ENCODE results near the gene EHMT2.

The EHMT2 gene

GRCh38 chr6:31920811-31921210 lies 23.3 kb upstream of the EHMT2 start:
- H3K27me3 Mint-ChIP-seq (ENCODE audit: low read depth, poor library complexity): peaks cover 7% of the 10 kb centered on the region
- H3K36me3 Mint-ChIP-seq (ENCODE audit: low read depth): no peaks in the 10 kb centered on the region
- H3K27ac Mint-ChIP-seq: no peak overlapping the region
- peaks cover 4% of the 10 kb centered on the region for H3K4me1 Mint-ChIP-seq
- TF ChIP-seq, protein P1, sequence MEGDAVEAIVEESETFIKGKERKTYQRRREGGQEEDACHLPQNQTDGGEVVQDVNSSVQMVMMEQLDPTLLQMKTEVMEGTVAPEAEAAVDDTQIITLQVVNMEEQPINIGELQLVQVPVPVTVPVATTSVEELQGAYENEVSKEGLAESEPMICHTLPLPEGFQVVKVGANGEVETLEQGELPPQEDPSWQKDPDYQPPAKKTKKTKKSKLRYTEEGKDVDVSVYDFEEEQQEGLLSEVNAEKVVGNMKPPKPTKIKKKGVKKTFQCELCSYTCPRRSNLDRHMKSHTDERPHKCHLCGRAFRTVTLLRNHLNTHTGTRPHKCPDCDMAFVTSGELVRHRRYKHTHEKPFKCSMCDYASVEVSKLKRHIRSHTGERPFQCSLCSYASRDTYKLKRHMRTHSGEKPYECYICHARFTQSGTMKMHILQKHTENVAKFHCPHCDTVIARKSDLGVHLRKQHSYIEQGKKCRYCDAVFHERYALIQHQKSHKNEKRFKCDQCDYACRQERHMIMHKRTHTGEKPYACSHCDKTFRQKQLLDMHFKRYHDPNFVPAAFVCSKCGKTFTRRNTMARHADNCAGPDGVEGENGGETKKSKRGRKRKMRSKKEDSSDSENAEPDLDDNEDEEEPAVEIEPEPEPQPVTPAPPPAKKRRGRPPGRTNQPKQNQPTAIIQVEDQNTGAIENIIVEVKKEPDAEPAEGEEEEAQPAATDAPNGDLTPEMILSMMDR (IDR thresholded peaks at IDR 0.05): no peak
- H3K4me3 Mint-ChIP-seq: no peak overlapping the region
- H3K9me3 Mint-ChIP-seq: no peaks in the 10 kb centered on the region
- DNase-seq: no peak

GRCh38 chr6:31919624-31920303 lies 22.3 kb upstream of the EHMT2 start:
- H3K4me1 Mint-ChIP-seq: peaks cover 6% of the 10 kb centered on the region
- peaks cover 4% of the 10 kb centered on the region for H3K27me3 Mint-ChIP-seq (ENCODE audit: low read depth, poor library complexity)
- TF ChIP-seq, protein P1 (IDR thresholded peaks at IDR 0.05): no peak
- H3K4me3 Mint-ChIP-seq: no peak overlapping the region
- no peak overlapping the region for H3K27ac Mint-ChIP-seq
- DNase-seq: no peak
- H3K36me3 Mint-ChIP-seq (ENCODE audit: low read depth): no peaks in the 10 kb centered on the region
- peaks cover 6% of the 10 kb centered on the region for H3K9me3 Mint-ChIP-seq

GRCh38 chr6:31918069-31918720 lies 20.7 kb upstream of the EHMT2 start:
- Mint-ChIP-seq H3K9me3 (peaks cover 6% of the 10 kb centered on the region), H3K4me1 (peaks cover 6% of the 10 kb centered on the region), H3K27ac (no peak overlapping the region), H3K4me3 (no peak overlapping the region), H3K36me3 (ENCODE audit: low read depth) (no peaks in the 10 kb centered on the region), H3K27me3 (ENCODE audit: low read depth, poor library complexity) (peaks cover 4% of the 10 kb centered on the region)
- DNase-seq: no peak
- TF ChIP-seq, protein P1 (IDR thresholded peaks at IDR 0.05): no peak

DNA sequence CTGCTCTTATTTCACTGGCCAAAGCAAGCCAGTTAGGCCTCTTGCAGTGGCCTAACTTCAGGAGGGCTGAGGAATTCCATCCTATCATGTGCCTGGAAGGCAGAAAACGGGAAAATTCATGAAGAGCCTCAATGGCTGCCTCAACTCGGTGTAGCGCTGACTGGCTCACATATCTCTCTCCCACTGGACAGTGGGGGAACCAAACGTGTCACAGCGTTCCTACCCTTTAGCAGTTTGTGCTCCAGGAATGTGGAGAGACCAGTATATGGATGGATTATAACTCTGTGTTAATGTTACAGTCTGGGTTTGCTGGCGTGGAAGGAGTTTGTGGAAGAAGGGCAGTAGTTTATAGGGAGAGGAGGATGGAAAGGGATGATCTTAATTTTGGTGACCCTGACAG lies 18.3 kb upstream of the EHMT2 start:
- Mint-ChIP-seq H3K4me3 (no peak overlapping the region), H3K9me3 (peaks cover 6% of the 10 kb centered on the region), H3K36me3 (ENCODE audit: low read depth) (no peaks in the 10 kb centered on the region), H3K4me1 (peaks cover 12% of the 10 kb centered on the region), H3K27ac (no peak overlapping the region), H3K27me3 (ENCODE audit: low read depth, poor library complexity) (no peaks in the 10 kb centered on the region)
- DNase-seq: no peak
- TF ChIP-seq, protein P1 (IDR thresholded peaks at IDR 0.05): no peak

DNA sequence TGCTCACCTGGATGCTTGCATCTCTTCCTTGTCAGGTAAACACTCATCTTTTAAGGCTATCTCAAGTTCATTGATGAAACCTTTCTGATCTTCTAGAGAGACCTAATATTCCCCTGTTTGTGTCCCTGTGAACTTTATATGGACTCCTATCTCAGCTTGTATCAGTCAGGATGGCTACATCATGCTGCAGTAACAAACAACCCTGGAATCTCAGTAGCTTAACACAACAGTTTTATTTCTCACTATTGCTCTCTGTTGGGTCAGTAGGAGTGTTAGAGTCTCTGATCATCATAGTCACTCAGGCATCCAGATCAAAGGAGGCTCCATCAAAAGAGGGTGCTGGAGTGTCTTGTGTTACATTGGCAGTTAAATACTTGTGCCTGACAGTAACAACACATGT lies 17.9 kb upstream of the EHMT2 start:
- H3K36me3 Mint-ChIP-seq (ENCODE audit: low read depth): no peaks in the 10 kb centered on the region
- H3K27ac Mint-ChIP-seq: no peak overlapping the region
- peaks cover 12% of the 10 kb centered on the region for H3K4me1 Mint-ChIP-seq
- TF ChIP-seq, protein P1 (IDR thresholded peaks at IDR 0.05): no peak
- H3K4me3 Mint-ChIP-seq: no peak overlapping the region
- no peak for DNase-seq
- H3K9me3 Mint-ChIP-seq: peaks cover 6% of the 10 kb centered on the region
- peaks cover 3% of the 10 kb centered on the region for H3K27me3 Mint-ChIP-seq (ENCODE audit: low read depth, poor library complexity)

All from nephron progenitor cell (in vitro differentiated cells).